ENCODE results near the gene ZNF579.

- TF ChIP-seq POLR2AphosphoS5 (IDR thresholded peaks at IDR 0.05; ENCODE audit: low read depth, low read length) = no peak
- TF ChIP-seq POLR2A (IDR thresholded peaks at IDR 0.05; ENCODE audit: low read depth, low read length) = no peak
- no peak for TF ChIP-seq SPI1 (IDR thresholded peaks at IDR 0.05; ENCODE audit: low read depth, low read length)
- TF ChIP-seq TAF1 (IDR thresholded peaks at IDR 0.05; ENCODE audit: low read depth, low read length) = no peak
- no peak for TF ChIP-seq PAX5 (IDR thresholded peaks at IDR 0.05; ENCODE audit: insufficient read depth, low read length, severe bottlenecking)
Measured at GRCh38 chr19:55592391-55593090, 11.9 kb upstream of the ZNF579 start.
